Measurements from ENCODE around the gene TPRA1. TPM values are rescaled to one million over a fixed set of nuclear protein-coding genes. Genes with fewer than 3 reads are reported as not detected.

TPRA1 gene
- total RNA-seq, 1 experiment from 2014 or later: 58.5 TPM

DNA sequence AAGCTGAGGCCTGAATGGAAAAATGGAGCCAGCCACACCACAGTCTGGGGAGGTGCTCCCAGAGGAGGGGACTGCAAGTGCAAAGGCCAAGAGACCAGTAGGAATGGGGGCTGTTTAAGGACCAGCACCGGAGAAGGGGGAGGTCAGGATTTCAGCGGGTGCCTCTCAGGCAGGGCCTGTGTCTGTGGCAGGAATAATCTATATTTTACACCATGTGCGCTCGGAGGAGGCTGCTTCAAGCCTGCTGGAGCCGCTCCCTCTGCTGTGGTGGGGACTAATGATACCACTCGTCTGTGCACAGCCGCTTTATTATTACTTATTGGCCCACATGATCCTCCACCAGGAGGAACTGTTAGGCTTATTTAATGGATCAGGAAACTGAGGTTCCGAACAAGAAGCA, 45.3 kb downstream of the TPRA1 start:
- Histone ChIP-seq H3K79me2 (ENCODE audit: low read depth) (no peaks in the 10 kb centered on the region), H3K27ac (no peak overlapping the region), H3K36me3 (ENCODE audit: low read depth) (no peaks in the 10 kb centered on the region), H4K20me1 (ENCODE audit: insufficient read depth) (no peaks in the 10 kb centered on the region), H3K4me1 (replicated peaks; ENCODE audit: insufficient read depth) (peaks cover 4% of the 10 kb centered on the region), H3K27me3 (ENCODE audit: insufficient read depth, low read depth) (peaks cover 16% of the 10 kb centered on the region), H3K9me3 (ENCODE audit: insufficient read depth, low read depth) (no peaks in the 10 kb centered on the region), H3F3A (ENCODE audit: insufficient read depth, low read depth) (no peaks in the 10 kb centered on the region), H3K9me2 (ENCODE audit: insufficient read depth) (no peaks in the 10 kb centered on the region), H2AFZ (no peak overlapping the region), H3K4me3 (no peak overlapping the region), H3K4me2 (no peak overlapping the region)
- DNase-seq: no peak
- TF ChIP-seq EZH2 (IDR thresholded peaks at IDR 0.05; ENCODE audit: low read depth): no peak
- TF ChIP-seq, protein P1, sequence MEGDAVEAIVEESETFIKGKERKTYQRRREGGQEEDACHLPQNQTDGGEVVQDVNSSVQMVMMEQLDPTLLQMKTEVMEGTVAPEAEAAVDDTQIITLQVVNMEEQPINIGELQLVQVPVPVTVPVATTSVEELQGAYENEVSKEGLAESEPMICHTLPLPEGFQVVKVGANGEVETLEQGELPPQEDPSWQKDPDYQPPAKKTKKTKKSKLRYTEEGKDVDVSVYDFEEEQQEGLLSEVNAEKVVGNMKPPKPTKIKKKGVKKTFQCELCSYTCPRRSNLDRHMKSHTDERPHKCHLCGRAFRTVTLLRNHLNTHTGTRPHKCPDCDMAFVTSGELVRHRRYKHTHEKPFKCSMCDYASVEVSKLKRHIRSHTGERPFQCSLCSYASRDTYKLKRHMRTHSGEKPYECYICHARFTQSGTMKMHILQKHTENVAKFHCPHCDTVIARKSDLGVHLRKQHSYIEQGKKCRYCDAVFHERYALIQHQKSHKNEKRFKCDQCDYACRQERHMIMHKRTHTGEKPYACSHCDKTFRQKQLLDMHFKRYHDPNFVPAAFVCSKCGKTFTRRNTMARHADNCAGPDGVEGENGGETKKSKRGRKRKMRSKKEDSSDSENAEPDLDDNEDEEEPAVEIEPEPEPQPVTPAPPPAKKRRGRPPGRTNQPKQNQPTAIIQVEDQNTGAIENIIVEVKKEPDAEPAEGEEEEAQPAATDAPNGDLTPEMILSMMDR (conservative IDR thresholded peaks at IDR 0.05): no peak
- intact Hi-C loops (cut with micrococcal nuclease; ENCODE audit: unreplicated experiment): loop anchor here (2.0 to 10.0 kb wide), 4 partner anchors 560 to 1070 kb away; partner anchors contain the start of gene ZXDC
- ChIA-PET POLR2A (ENCODE audit: unreplicated experiment) (no interaction called here), CTCF (interaction anchor here (0.5 to 0.6 kb wide), 2 partner anchors 24 to 40 kb away, joined by 3 to 5 read pairs; no protein-coding TSS in a partner anchor)
- no TSS peak for BruUV-seq (replicated peaks)

DNA sequence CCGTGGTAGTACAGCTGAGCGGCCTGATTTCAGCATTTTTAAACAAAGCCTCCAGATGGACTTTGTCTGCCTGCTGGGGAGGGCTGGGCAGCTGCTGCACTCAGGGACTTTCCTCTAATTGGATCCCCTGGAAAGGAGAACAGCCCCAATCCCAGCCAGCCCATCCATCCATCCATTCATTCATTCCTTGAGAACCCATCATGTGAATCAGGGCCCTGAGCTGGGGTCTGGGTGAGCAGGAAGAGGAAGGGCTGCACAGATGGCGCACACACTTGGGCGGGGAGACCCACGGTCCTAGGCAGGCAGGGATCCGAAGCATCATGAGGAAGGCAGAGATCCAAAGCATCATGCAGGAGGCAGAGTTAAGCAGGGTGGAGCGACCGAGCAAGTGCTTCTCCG, 45.7 kb downstream of the TPRA1 start:
- intact Hi-C loops (cut with micrococcal nuclease; ENCODE audit: unreplicated experiment): loop anchor here (1.0 to 10.0 kb wide), 7 partner anchors 88 to 1413 kb away; partner anchors contain the start of gene ZXDC
- H3K36me3 ChIP-seq (ENCODE audit: low read depth): no peaks in the 10 kb centered on the region
- ChIA-PET POLR2A (ENCODE audit: unreplicated experiment) (no interaction called here), CTCF (interaction anchor here (0.5 kb wide), 1 partner anchor 23 kb away, joined by 5 read pairs; no protein-coding TSS in a partner anchor)
- H3K9me3 ChIP-seq (ENCODE audit: insufficient read depth, low read depth): no peaks in the 10 kb centered on the region
- no peaks in the 10 kb centered on the region for H4K20me1 ChIP-seq (ENCODE audit: insufficient read depth)
- no peak overlapping the region for H3K4me2 ChIP-seq
- BruUV-seq (replicated peaks): no TSS peak
- H3K4me1 ChIP-seq (replicated peaks; ENCODE audit: insufficient read depth): peaks cover 4% of the 10 kb centered on the region
- TF ChIP-seq, protein P1 (conservative IDR thresholded peaks at IDR 0.05): no peak
- TF ChIP-seq EZH2 (IDR thresholded peaks at IDR 0.05; ENCODE audit: low read depth): no peak
- H3K27ac ChIP-seq: no peak overlapping the region
- no peak overlapping the region for H3K4me3 ChIP-seq
- no peaks in the 10 kb centered on the region for H3F3A ChIP-seq (ENCODE audit: insufficient read depth, low read depth)
- H3K9me2 ChIP-seq (ENCODE audit: insufficient read depth): no peaks in the 10 kb centered on the region
- DNase-seq: no peak
- H2AFZ ChIP-seq: no peak overlapping the region
- peaks cover 20% of the 10 kb centered on the region for H3K27me3 ChIP-seq (ENCODE audit: insufficient read depth, low read depth)
- H3K79me2 ChIP-seq (ENCODE audit: low read depth): no peaks in the 10 kb centered on the region

DNA sequence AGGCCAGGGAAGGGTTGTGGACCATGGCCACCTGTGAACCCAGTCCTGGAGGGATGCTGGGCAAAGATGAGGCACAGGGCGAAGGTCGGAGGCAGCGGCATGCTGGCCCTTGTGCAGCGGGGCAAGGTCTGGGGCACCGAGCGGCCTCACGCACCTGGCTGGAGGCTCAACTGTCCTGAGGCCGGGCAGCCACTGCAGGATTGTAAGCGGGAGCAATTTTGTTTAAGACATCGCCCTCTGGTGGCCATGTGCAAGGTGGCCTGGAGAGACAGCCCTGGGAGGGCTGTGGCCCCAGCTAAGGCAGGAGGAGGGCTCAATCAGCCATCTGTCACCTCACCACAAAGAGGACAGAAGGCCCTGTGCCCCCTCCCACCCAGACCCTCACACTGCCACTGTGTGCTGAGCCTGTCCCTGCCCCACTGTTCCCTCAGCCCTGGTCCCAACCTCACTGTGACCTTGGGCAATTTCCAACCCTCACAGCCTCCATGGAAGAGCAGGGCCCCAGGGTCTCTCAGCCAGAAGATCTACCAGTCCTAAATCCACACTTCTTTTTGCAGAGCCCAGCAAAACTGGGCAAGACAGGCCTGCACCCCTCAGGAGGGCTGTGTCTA, 46.2 kb downstream of the TPRA1 start:
- ChIA-PET CTCF (no interaction called here), POLR2A (ENCODE audit: unreplicated experiment) (no interaction called here)
- Histone ChIP-seq H4K20me1 (ENCODE audit: insufficient read depth) (no peaks in the 10 kb centered on the region), H3K9me3 (ENCODE audit: insufficient read depth, low read depth) (no peaks in the 10 kb centered on the region), H2AFZ (no peak overlapping the region), H3F3A (ENCODE audit: insufficient read depth, low read depth) (no peaks in the 10 kb centered on the region), H3K4me1 (replicated peaks; ENCODE audit: insufficient read depth) (peaks cover 4% of the 10 kb centered on the region), H3K4me3 (no peak overlapping the region), H3K79me2 (ENCODE audit: low read depth) (no peaks in the 10 kb centered on the region), H3K27ac (no peak overlapping the region), H3K27me3 (ENCODE audit: insufficient read depth, low read depth) (peaks cover 25% of the 10 kb centered on the region), H3K4me2 (no peak overlapping the region), H3K9me2 (ENCODE audit: insufficient read depth) (no peaks in the 10 kb centered on the region), H3K36me3 (ENCODE audit: low read depth) (no peaks in the 10 kb centered on the region)
- BruUV-seq (replicated peaks): no TSS peak
- intact Hi-C loops (cut with micrococcal nuclease; ENCODE audit: unreplicated experiment): loop anchor here (1.0 to 10.0 kb wide), 7 partner anchors 87 to 1412 kb away; partner anchors contain the start of gene ZXDC
- TF ChIP-seq, protein P1 (conservative IDR thresholded peaks at IDR 0.05): peak; percentile 85
- no peak for TF ChIP-seq EZH2 (IDR thresholded peaks at IDR 0.05; ENCODE audit: low read depth)
- DNase-seq: peak; percentile 45 to 80

All from PC-9 (cell line).